Activated CD8-positive, alpha-beta memory T cell treated with anti-CD3 and anti-CD28 coated beads for 1 hour (primary cell): Measurements from ENCODE around the gene COL6A5.
"Not testable (repeated sequence)": the region's sequence is repeated elsewhere in the genome, so short reads cannot be mapped to it uniquely, and the experiment has no call there.

ENCODE experiments used
- DNase-seq, 2 donors: peaks; one replicate each; pipeline ENCODE4 v3.0.0-alpha.2; 2020; ENCODE audit warnings: low read depth in 1 of 2; ENCODE audit errors: extremely low read depth in 1 of 2

COL6A5 gene

DNA sequence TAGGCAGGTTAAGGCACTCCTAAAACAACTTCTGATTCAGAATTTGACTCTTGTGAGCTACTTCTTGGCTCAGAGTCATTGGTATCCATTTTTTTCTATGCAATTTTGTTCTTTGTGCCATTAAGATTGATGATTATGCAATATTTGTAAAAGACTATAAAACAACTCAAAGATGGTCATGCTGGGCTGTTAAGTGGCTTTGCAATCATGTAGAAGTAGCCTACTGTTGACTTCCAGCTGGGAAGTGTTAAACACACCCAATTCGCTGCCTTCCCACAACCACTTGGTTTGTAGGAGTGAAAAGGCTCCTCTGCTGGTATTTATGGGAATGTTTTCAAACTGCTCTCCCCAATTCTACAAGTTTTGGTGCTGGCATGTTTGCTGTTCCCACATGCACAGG, 96.8 kb downstream of the COL6A5 start:
- no peak for DNase-seq

DNA sequence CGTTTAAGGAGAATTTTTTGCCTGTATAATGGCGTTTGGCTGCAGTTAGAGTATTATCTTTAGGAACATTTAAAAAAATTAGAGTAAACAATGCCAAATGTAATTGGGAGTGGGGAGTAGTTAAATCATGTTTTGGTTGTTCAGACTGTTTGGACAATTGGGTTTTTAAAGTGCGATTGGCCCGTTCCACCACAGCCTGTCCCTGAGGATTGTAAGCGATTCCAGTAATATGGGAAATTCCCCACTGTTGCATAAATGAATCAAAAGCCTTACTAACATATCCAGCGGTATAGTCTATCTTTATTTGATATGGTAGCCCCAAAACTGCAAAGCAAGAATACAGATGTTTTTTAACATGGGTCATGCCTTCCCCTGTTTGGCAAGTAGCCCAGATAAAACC, 101.4 kb downstream of the COL6A5 start:
- not testable (repeated sequence) for DNase-seq

DNA sequence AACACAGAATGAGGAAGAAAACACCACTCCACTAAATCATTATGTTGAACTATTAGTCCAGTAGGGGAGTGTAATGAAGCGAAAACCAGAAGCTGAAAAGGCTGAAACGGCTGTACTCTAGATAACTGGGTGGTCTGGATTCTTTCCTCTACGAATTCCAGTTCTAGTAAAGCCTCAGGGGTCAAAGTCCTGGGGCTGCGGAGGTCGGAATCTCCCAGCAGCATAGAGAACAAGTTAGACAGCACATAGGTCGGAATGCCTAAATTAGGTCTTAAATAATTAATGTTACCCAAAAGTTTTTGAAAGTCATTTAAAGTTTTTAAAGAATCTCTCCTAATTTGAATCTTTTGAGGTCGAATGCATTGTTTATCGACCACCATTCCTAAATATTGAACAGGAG, 102.7 kb downstream of the COL6A5 start:
- not testable (repeated sequence) for DNase-seq

DNA sequence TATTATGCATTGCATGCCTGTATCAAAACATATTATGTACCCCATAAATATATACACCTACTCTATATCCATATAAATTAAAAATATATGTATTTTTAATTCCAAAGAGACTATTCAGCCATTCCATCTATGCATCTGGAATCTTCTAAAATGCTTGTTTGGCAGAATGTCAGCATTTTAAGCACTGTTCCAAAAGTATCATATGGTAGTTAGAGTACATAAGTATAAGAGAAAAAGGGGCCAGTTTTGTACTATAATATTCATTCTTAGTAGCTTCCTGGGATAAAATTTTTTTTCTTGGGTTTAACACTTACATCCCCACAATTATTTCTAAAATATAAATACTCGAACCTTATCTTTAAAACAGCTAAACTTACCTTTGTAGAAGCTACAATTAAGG, 111.1 kb downstream of the COL6A5 start:
- no peak for DNase-seq

DNA sequence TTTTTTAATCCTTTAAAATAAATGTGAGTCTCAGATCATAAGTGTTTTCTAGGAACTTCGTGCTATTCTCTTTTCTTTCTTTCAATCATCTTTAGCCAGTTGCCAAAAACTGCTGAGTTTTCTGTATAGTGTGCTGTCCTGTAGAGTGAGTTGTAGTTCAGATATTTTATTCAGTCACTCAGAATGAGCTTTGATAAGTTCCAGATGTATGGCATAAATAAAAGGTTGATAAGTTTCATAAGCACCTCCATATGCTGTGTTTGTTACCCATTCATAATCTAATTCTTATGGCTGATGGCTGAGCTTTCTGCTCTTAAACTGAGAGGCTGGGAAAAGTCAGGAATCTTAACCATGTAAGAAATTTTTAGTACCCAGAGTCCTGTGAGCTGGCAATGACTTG, 112.2 kb downstream of the COL6A5 start:
- DNase-seq, result no peak

DNA sequence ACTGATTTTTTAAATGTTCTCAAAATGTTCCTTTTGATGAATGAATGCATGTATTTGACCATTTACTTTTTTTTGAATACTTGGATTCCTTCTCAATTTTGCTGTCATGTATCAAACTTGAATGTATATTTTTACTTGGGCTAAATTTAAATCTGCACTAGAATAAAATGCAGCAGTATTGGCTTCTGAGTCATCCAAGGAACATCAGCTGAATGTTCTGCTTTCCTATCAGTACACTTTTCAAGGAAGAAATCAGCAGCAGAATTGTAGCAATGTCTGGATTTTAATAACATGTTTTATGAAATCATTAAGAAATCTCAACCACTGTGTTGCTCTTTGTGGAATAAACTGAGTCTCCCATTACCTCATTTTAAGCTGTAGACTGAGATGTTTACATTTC, 114.5 kb downstream of the COL6A5 start:
- no peak for DNase-seq

DNA sequence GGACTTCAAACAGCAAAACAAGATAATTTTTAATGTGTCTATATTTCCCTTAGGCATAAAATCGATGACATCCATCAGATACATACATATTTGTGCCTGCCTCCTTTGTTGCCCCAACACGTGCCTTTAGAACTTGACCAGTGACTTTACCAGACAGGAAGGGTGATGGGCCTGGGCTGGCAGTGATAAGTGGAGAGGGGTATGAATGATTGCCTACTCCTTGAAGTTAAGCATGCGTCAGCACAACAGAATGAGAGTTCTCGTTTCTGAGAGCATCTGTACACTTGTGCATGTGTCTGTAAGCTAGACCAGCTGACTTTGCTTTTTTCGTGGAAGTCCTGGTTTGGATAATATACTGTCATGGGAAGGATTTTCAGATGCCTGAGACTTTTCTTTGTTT, 116.6 kb downstream of the COL6A5 start:
- DNase-seq, result no peak

DNA sequence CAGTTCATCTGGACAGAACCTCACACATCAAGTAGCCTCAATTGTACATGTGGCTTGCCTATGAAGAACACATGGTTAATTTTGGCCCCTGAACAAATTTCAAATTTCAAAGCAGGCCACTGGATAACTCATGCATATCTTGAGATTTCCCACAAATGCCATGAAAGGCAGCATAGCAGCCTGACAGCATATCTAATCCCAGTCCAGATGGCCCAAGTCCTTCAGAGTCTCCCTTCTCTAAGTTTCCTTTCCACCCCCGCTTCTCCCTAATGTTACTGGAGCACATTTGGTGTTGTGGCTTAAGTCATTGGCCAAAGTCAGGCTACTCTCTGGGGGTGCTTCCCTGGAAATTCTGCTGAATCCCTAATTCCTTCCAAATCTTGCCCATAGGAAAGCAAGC, 117.7 kb downstream of the COL6A5 start:
- DNase-seq, result no peak

DNA sequence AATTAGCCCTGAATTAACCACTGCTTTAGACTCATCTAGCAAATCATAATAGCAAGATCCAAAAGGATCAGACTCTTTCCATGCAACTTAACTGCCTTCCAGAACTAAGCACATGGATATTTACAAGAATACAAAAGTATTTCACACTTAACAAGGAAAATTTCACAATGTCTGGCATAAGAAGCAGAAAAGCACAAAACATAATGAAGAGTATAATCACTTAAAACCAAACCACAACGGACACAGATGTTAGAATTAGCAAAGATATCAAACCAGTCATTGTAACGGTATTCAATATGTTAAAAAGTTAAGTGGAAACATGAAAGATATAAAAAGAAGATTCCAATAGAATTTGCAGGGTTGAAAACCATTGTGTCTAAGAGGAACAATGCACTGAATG, 120.0 kb downstream of the COL6A5 start:
- no peak for DNase-seq

DNA sequence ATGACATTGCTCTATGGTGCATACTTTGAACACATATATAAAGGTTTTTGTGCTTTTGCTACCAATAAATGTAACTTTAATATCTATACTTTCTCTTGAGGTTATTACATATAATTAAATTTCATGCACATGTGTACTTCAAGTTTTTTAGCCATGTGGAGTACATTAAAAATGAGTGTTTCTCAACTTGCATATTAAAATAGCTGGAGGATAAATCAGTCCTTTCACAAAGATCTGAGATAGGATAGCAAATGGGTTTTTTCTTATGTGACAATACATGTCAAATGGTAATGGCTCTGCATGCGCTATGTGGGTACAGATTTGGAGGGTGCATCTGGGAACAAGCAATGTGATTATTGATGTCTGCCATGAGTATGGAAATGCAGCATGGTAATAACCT, 122.8 kb downstream of the COL6A5 start:
- no peak for DNase-seq

DNA sequence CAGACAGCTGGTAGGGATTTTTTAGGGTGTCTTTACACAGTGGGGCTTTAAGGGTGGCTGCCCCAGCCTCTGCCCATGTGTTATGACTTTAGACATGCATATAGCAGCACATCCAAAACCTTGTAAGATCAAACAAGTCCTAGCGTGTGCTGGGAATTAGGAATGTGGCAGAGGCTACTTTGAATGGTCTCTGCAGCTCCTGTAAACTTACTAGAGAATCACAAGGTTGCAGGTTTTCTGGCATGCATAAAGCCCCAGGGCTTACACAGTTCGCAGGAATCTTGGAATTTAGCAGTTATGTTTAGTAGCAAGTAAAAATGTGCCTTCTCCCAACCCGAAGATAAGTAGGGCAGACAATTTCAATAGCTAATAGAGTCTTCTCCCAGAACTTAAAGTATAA, 124.7 kb downstream of the COL6A5 start:
- DNase-seq, result no peak

DNA sequence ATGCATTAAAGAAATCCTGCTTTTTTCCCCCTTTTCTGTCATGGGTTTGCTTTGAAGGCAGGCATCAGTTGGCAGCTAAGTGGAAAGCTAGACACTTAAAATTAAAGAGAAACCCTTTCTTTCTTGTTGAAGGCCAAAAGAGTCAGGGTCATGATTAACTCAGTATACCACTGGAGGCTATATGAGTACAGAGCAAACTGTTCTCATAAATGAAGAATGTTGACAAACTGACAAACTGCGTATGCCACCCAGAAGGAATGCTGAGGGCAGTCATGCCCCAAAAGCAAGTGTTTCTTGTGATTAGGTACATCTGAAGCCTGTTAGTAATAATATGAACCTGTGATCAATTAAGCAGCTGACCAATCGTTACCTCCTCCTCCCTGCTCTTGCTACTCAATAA, 127.9 kb downstream of the COL6A5 start:
- no peak for DNase-seq

DNA sequence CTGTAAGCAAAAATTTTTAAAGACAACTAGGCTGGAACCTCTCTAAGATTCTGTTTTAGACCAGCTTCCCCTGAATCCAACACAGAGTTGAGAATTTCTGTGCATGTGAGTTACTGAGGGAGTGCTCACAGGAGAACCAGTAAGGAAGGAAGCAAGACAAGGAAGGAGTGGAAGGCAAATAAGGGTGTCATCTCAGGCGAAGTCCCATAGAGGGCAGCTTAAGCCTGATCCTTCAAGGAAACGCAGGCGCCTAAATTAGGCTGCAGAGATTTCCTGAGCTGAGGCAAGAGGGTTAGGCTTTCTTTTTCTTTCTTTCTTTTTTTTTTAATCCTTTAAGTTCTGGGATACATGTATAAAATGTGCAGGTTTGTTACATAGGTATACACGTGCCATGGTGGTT, 135.3 kb downstream of the COL6A5 start:
- DNase-seq, result no peak

DNA sequence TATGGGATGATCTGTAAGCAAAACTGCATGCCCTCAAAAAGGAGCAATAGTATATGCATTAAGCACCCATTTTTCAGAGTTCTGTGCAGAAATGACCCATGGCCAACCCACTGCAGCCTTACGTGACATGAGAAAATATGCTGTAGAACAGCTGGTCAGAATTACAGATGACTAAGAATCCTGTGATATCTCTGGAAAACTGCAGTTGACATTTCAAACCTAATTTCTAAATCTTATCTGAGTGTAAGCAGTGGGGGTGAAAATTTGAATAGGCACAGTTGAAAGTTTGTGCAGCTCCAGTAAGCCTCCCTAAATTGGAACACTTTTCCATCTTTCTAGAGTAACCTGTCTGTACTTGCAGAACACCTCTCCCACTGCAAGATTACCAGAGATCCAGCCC, 142.8 kb downstream of the COL6A5 start:
- no peak for DNase-seq

DNA sequence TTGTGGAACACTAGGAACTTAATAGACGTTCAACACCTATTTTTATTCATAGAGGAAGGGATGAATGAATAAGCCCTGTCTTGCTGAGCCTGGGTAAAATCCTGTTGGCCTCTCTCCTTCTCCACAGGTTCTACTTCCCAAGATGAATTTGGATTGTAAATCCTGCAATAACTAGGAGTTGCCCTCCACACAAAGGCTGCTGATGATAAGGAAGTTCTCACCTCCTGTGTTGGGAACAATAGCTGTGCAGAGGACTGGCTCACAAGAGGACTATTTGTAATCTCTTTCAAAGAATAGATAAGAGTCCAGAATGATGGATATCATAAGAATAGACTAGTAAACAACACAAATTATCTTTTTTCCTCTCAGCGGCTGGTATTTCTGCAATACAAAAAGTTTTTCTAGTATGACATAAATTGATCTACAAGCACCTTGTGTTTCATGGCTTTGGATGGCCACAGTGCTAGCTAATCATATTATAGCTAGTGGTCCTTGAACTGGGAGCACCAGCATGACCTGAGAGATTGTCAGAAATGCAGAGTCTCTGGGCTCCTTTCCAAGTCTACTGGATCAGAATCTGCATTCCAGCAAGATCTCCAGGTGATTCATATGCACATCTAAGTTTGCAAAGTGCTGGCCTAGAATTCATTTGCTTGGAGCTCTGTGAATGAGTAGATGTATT, 143.4 kb downstream of the COL6A5 start:
- DNase-seq, result no peak

DNA sequence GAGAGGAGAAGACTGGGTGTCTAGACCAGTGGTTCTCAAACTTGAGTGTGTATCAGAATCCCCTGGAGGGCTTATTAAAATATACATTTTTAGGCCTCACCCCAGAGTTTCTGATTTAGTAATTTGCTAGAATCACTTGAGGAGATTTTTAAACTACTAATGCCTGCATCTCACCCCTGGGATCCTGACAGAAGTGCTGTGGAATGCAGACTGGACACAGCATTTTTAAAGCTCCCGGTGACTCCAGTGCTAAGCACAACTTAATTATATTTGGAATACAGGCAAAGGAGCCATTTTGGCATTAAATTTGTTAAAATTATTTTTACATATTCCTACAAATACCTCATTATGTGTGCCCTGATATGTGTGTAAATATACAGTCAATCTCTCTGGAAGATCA, 144.8 kb downstream of the COL6A5 start:
- DNase-seq, result no peak

DNA sequence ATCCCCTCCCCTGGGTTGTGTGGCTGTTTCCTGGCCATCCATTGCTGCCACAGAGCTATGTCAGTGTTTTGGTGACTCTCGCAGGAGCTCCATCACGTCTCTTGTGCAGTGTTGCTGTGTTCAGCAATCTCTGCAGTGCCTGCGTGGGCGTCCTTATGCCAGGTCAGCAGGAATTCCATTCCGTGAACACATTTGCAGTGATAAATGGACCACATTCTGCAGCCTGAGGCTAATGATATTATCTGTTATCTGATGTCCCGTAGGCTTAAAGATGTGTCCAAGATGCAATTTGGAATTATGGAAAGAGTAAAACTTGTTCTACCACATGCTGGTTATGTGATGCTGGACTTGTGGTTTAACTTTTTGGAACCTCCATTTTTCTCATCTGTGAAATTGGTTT, 146.0 kb downstream of the COL6A5 start:
- no peak for DNase-seq

DNA sequence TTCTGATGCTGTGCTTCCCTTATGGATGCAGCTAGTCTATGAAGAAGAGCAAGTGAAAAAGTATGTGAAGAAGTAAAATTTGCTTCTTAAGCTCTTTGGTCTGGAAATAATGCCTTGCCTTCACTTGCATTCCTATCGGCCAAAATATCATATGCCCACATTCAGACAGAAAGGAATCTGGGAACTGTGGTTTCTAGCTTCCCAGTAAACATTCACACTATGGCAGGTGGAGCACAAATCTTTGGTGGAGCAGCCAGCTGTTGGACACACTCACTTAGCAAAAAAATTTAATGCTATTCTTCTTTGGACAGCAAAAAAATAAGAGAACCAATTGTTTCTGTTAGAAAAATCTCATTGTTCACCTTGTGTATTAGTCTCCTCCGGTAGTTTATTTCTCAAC, 159.2 kb downstream of the COL6A5 start:
- no peak for DNase-seq

DNA sequence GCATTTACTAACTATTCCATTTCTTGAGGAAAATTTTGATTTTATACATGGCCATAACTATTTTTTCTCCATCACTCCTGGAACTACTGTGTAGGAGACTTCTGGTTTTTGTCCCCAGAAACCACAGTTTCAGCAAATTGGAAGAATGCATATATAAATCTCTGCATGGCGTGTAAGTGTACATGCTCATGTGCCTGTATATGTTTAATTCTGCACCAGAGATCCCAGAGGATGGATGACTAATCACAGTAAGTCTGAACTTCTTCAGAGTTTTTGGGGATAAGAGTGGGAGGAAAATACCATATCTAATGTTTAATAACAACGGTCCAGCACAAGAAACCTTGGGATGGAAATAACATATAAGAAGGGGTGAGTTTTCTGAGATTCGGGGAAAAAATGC, 160.6 kb downstream of the COL6A5 start:
- no peak for DNase-seq

DNA sequence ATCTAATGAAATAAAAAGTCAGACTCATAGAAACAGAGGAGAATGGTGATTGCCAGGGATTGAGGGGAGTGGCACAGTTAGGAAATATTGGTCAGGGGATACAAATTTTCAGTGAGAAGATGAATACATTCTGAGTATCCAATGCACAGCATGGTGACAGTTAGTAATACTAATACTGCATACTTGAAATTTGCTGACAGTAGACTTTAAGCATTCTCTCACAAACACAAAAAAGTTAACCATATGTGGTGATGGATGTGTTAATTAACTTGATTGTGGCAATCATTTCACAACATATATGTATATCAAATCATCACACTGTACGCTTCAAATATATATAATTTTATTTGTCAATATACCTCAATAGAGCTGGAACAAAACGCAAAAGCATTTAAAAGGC, 162.3 kb downstream of the COL6A5 start:
- DNase-seq, result no peak

DNA sequence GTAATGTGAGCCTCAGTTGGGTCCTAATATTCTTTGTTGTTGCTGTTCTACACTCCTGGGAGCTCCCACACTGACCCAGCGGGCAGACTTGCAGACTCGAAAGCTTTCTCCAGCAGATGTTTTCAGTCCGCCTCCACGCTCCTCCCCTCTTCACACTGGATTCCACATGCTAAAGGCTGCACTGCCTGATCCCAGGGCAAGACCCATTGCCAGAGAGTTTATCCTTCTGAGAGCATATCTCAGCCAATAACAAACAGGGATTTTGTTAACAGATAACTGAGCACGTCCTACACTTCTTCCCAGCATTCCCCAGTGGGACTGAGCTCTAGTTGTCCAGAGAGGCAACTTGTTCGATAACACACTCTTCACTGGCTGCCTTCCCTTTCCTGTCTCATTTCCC, 163.5 kb downstream of the COL6A5 start:
- no peak for DNase-seq

DNA sequence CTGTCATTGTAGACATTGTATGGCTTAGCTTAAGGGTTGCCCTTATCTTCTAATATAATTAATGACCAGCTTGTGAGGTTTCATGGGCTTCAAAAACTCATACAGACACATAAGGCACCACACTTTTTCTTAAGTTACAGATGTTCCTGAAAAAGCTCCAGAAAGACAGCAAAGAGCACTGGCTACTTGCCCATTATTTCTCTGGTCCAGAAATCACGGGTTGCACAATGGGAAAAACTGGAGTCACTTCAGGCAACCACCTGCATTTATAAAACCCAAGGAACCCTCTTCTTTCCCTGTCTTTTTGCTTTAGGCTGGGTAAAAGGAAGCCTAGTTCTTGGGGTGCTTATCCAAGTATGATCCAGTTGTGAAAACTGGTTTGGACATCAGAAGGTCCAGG, 169.2 kb downstream of the COL6A5 start:
- DNase-seq, result no peak

DNA sequence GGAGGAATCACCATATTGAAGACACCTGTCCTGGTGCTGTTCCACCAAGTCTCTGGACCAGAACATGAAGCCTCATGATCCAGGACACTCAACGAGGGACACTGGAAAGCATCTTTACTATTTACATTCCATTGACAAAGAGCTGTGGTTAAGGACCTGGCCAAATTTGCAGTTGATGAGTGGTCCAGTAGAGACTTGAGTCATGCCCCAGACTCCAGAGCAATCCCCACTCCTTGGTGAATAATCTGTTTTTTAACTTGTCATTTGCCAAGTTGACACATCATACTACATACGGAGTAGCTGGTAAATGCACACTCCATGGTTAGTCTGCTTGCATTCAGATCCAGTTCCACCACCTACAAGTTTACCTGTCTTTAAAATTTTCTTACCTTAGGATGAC, 170.3 kb downstream of the COL6A5 start:
- no peak for DNase-seq
